HUES48 (cell line): ENCODE measurements around the gene PRR16.

Experiments used
- H3K27ac ChIP-seq: one replicate; pipeline ENCODE4 v1.7.0; 2013; ENCODE audit warnings: low read depth, low read length, inconsistent platforms
- H3K27me3 ChIP-seq: 2 replicates; pipeline ENCODE4 v1.6.1; 2013; ENCODE audit warnings: mild to moderate bottlenecking, low read length; ENCODE audit not compliant: control insufficient read depth, insufficient read depth
- H3K36me3 ChIP-seq: 2 replicates; pipeline ENCODE4 v1.6.1; 2013; ENCODE audit warnings: low read length; ENCODE audit not compliant: control insufficient read depth, insufficient read depth
- H3K4me1 ChIP-seq: 2 replicates; pipeline ENCODE4 v1.6.1; 2013; ENCODE audit warnings: mild to moderate bottlenecking, low read length; ENCODE audit not compliant: control insufficient read depth, insufficient read depth
- H3K4me3 ChIP-seq: 2 replicates; pipeline ENCODE4 v1.5.1; 2013; ENCODE audit warnings: mild to moderate bottlenecking, low read depth, low read length
- H3K9ac ChIP-seq: 2 replicates; pipeline ENCODE4 v1.6.1; 2013; ENCODE audit warnings: mild to moderate bottlenecking, low read depth, low read length, moderate library complexity
- H3K9me3 ChIP-seq: 2 replicates; pipeline ENCODE4 v1.6.1; 2013; ENCODE audit warnings: low read length; ENCODE audit not compliant: control insufficient read depth, insufficient read depth

PRR16 gene

DNA sequence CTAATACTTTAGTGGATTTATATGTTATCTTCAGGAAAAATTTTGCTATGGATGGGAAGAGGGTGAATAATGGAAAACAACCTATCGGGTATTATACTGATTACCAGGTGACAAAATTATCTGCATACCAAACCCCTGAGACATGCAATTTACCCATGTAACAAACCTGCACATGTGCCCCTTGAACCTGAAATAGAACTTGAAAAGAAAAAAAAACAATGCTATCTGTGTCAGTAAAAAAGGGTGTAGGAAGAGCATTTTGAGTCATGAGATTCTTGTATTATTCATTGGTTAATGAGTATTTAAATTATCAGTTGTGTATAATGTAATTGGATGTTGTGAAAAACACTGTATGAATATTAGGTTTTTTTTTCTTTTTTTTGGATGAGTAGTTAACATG lies 75.4 kb downstream of the PRR16 start:
- Histone ChIP-seq H3K4me3 (no peak overlapping the region), H3K27ac (no peak overlapping the region), H3K9me3 (no peaks in the 10 kb centered on the region), H3K36me3 (no peaks in the 10 kb centered on the region), H3K9ac (no peak overlapping the region), H3K4me1 (peaks cover 10% of the 10 kb centered on the region; the same call in 1 of the 2 replicates), H3K27me3 (no peaks in the 10 kb centered on the region)

DNA sequence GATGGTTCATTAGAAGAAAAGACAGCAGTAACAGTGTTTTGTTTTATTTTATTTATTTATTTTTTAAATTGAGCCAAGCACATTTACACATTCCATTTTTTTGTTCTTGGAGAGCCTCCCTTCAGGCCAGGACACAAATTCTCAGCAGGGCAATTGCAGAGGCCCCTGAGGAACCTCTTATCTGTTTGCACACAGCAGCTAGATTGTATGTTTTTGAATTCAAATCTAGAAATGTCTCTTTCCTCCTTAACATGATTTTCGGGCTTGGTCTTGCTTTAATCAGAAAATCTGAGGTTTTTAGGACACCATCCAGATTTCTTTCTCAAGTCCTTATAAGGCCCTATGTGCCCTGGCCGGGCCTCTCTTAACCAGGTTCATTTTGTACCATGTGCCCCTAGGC lies 76.0 kb downstream of the PRR16 start:
- Histone ChIP-seq H3K27ac (no peak overlapping the region), H3K4me1 (peaks cover 10% of the 10 kb centered on the region; the same call in 1 of the 2 replicates), H3K4me3 (no peak overlapping the region), H3K36me3 (no peaks in the 10 kb centered on the region), H3K27me3 (no peaks in the 10 kb centered on the region), H3K9me3 (no peaks in the 10 kb centered on the region), H3K9ac (no peak overlapping the region)

DNA sequence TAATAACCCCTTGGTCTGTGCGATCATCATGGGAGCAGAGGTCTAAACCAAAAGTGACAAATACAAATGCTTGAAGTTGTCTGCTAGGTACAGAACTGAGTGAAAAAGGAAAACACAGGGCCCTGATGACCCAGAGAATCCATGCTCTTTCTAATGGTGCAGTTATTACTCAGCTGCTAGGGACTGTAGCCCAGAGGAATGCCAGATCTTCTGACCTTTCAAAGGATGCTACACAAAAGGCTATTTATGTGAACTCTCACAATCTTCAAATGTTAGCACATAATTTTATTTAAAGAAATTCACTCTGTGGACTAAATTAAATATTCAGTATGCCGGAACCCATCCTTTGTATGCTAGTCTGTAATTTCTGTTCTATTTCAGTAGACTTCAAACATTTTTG lies 79.9 kb downstream of the PRR16 start:
- Histone ChIP-seq H3K36me3 (no peaks in the 10 kb centered on the region), H3K27me3 (no peaks in the 10 kb centered on the region), H3K4me1 (peaks cover 10% of the 10 kb centered on the region; the same call in 1 of the 2 replicates), H3K9ac (no peak overlapping the region), H3K4me3 (no peak overlapping the region), H3K9me3 (no peaks in the 10 kb centered on the region), H3K27ac (no peak overlapping the region)

GRCh38 chr5:120545007-120545406 lies 80.9 kb downstream of the PRR16 start:
- H3K27ac ChIP-seq = no peak overlapping the region
- H3K4me3 ChIP-seq = no peak overlapping the region

DNA sequence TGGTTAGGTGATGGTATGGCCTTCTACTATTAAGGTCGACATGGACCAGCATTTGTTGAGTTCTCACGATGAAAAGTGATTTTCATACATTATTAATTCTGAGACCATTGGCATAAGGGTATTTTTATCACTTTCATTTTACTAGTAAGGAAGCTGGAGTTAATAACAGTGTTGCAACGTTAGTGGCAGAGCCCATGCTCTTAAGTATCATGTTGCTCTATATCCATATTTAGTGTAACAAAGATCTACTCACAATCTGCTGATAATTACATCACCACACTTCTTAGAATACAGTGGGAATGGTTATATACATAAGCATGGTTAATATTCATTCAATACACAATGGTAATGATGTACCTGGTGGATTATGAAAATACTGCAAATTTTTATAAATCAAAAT lies 81.9 kb downstream of the PRR16 start:
- Histone ChIP-seq H3K4me3 (no peak overlapping the region), H3K27me3 (no peaks in the 10 kb centered on the region), H3K9ac (no peak overlapping the region), H3K9me3 (no peaks in the 10 kb centered on the region), H3K27ac (no peak overlapping the region), H3K4me1 (no peaks in the 10 kb centered on the region), H3K36me3 (no peaks in the 10 kb centered on the region)

More at GRCh38 chr5:120545007-120545406, 80.9 kb downstream of the PRR16 start:
- H3K9me3 ChIP-seq = no peaks in the 10 kb centered on the region
- H3K9ac ChIP-seq = no peak overlapping the region
- no peaks in the 10 kb centered on the region for H3K27me3 ChIP-seq
- H3K36me3 ChIP-seq = no peaks in the 10 kb centered on the region
- peaks cover 4% of the 10 kb centered on the region; the same call in 1 of the 2 replicates for H3K4me1 ChIP-seq

DNA sequence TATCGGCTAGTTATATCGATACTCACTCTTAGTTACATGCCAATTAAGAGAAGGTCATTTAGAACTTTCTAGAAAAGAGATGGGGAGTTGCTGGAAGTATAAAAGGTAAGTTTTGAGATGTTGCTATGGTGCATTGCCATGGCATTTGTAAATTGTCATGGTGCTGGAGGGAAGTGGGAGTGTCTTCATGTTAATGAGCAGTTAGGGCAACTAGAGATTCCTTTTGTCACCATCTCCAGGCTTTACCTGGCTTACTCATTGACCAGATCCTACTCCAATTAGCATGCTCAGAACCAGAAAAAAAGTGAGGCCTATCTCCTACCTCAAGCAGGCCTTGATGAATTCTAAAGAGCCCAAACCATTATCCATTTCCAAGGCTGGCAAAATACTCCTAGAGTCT lies 82.8 kb downstream of the PRR16 start:
- Histone ChIP-seq H3K4me3 (no peak overlapping the region), H3K27me3 (no peaks in the 10 kb centered on the region), H3K27ac (no peak overlapping the region), H3K9me3 (no peaks in the 10 kb centered on the region), H3K4me1 (no peaks in the 10 kb centered on the region), H3K36me3 (no peaks in the 10 kb centered on the region), H3K9ac (no peak overlapping the region)

DNA sequence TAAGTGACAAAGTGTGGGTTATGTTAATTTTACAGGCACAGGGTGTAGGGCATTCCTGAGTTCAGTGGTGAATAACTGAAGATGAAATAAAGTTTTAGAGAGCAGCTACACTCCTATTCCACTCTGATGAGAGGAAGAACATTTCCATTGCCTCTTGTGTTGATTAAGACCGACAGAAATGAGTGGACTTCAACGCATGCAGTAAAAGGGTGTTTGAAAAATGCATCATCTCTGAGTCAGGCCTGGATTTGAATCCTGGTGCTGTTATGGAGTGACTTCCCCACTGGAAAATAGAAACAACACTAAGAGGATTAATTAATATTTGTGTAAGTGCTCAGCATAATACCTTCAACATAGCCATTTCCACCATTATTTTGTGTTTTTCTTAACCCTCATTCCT lies 86.3 kb downstream of the PRR16 start:
- Histone ChIP-seq H3K9ac (no peak overlapping the region), H3K9me3 (no peaks in the 10 kb centered on the region), H3K36me3 (no peaks in the 10 kb centered on the region), H3K4me3 (no peak overlapping the region), H3K4me1 (no peaks in the 10 kb centered on the region), H3K27ac (no peak overlapping the region), H3K27me3 (no peaks in the 10 kb centered on the region)

GRCh38 chr5:120552638-120553037 lies 88.5 kb downstream of the PRR16 start:
- H3K36me3 ChIP-seq = no peaks in the 10 kb centered on the region
- H3K9me3 ChIP-seq = no peaks in the 10 kb centered on the region
- H3K4me3 ChIP-seq = no peak overlapping the region
- no peak overlapping the region for H3K27ac ChIP-seq
- H3K9ac ChIP-seq = no peak overlapping the region
- H3K27me3 ChIP-seq = no peaks in the 10 kb centered on the region
- H3K4me1 ChIP-seq = no peaks in the 10 kb centered on the region

- no peak overlapping the region for H3K4me3 ChIP-seq
- H3K27me3 ChIP-seq = no peaks in the 10 kb centered on the region
- H3K9ac ChIP-seq = no peak overlapping the region
- H3K27ac ChIP-seq = no peak overlapping the region
- no peaks in the 10 kb centered on the region for H3K9me3 ChIP-seq
- no peaks in the 10 kb centered on the region for H3K36me3 ChIP-seq
- H3K4me1 ChIP-seq = no peaks in the 10 kb centered on the region
Observed at GRCh38 chr5:120555345-120555744, 91.2 kb downstream of the PRR16 start.

GRCh38 chr5:120564013-120564412 lies 99.9 kb downstream of the PRR16 start:
- H3K27ac ChIP-seq = no peak overlapping the region
- no peak overlapping the region for H3K9ac ChIP-seq
- H3K4me3 ChIP-seq = no peak overlapping the region
- H3K27me3 ChIP-seq = no peaks in the 10 kb centered on the region
- no peaks in the 10 kb centered on the region for H3K36me3 ChIP-seq
- no peaks in the 10 kb centered on the region for H3K4me1 ChIP-seq
- H3K9me3 ChIP-seq = no peaks in the 10 kb centered on the region

DNA sequence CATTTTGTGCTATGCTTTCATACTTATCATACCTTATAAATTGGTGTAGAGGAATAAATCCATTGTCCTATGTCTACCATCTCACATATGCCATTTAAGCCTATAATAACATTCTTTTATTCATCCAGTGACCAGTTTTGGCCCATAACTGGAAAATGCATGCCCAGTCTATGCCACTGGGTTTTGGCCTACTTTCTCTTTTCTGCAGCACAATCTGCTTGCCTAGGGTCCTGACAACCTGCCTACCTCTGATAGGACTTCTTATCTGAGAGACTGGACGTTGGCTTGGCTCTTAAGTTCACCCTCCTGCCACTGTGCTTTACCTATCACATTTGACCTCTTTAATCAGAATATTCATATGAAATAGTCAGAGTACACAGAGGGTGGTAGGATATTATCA lies 103.0 kb downstream of the PRR16 start:
- Histone ChIP-seq H3K4me3 (no peak overlapping the region), H3K9ac (no peak overlapping the region), H3K36me3 (no peaks in the 10 kb centered on the region), H3K27ac (no peak overlapping the region), H3K27me3 (no peaks in the 10 kb centered on the region), H3K9me3 (no peaks in the 10 kb centered on the region), H3K4me1 (no peaks in the 10 kb centered on the region)

DNA sequence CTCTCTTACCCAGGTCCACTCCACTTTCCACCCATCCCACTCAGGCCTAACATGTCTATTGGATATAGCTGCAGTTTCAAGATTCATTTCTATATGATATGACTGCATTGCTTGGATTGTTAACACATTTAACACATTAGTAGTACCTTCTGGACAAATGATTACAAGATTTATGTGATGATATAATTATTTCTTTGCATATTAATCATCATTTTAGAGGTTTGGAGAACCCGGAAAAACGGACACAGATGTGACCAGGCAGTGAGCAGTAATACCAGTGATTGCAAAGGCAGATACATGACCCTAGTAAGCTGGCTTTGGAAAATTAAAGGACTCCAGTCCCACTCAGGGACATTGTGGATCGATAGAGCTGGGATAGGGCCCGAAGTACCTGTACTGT lies 103.8 kb downstream of the PRR16 start:
- H3K27ac ChIP-seq = no peak overlapping the region
- no peaks in the 10 kb centered on the region for H3K27me3 ChIP-seq
- no peaks in the 10 kb centered on the region for H3K36me3 ChIP-seq
- no peak overlapping the region for H3K9ac ChIP-seq
- no peaks in the 10 kb centered on the region for H3K4me1 ChIP-seq
- H3K4me3 ChIP-seq = no peak overlapping the region
- H3K9me3 ChIP-seq = no peaks in the 10 kb centered on the region
